GM19468 (cell line): ENCODE results near the gene ARHGAP44.

Experiments
- ATAC-seq: cut with Tn5 transposase; IDR thresholded peaks from one replicate; pipeline ENCODE4 v1.9.1; 2021; ENCODE audit warnings: mild to moderate bottlenecking, moderate library complexity, moderate number of reproducible peaks; ENCODE audit not compliant: unreplicated experiment; ENCODE audit errors: extremely low read depth

The ARHGAP44 gene

DNA sequence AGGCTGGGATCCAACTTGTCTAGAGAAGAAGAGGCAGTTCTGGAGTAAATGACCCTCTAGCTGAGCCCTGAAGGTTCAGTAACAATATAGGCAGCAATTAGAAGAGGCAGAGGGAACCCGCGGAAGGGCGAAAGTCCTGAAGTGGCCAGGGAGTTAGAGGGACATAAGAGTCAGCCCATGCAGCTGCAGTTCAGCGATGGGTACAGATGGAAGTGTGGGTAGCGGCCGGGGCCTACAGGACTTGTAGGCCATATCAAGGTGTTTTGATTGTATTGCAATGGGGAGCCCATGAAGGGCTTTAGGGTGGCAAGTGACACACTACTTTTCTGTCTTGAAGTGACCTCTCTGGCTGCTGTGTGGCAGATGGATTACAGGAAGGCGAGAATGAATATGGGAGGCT, 225.5 kb downstream of the ARHGAP44 start:
- no peak for ATAC-seq

- ATAC-seq, result no peak
Observed at GRCh38 chr17:13016881-13017654, 227.8 kb downstream of the ARHGAP44 start.

DNA sequence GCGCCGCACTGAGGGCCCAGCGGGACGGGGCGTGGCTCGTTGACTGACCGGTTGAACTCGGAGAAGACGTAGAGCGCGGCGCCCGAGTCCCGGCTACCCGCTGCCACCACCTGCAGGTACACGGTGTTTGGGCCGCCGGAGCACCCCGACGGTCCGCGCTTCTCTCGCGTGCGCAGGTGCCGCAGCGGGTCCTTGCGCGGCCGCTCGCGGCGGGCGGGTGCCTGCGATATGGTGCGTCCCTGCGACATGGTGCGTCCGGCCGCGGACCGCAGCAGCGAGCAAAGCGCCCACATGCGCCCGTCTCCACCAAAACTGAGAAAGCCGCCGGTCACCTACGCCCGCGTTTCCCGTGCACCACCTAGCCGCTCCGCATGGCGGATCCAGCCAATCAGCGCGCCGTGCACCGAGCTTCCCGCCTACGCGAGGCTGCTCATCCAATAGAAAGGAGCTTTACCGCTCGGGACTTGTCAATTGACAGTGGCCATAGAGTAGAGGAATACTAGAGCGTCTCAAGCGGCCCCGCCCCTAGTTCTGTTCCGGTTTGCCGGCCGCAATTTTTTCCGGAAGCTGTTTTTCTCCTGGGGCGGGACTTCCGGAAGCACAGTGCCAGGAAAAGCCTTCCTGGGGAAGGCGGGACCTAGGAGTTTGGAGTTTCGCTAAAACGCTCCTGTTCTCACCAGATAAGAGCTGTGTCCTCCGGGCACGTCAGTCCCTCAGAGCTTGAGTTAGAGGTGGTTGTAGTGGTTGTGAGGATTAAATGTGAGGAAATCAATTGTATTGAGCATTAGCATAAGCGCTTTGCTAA, 228.6 kb downstream of the ARHGAP44 start, which contains the start of gene ELAC2:
Gene ELAC2, minus strand, starts transcription at position 373 of the 805 bp plus-strand sequence. Its CDS starts 80 bp downstream, at position 293.
- peak; percentile 98 for ATAC-seq

DNA sequence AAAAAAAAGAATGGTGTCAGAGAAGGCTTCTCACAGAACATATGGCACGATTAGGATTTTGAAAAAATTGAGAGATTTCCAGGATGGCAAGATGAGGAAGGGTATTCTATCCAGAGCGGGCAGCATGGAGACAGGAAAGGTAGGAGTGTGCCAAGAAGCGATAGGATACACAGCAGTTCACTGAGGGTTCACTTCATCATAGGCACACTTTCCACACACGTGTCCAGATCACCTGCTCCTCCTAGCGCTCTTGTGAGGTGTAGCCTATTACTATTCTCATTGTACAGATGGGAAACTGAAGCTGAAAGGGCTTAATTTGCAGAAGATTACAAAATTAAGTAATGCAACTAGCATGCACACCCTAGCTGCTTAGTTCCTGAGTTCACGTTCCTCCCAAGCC, 234.7 kb downstream of the ARHGAP44 start:
- ATAC-seq, result no peak

- ATAC-seq, result peak; percentile 77
Observed at GRCh38 chr17:13024526-13025257, 235.4 kb downstream of the ARHGAP44 start.

DNA sequence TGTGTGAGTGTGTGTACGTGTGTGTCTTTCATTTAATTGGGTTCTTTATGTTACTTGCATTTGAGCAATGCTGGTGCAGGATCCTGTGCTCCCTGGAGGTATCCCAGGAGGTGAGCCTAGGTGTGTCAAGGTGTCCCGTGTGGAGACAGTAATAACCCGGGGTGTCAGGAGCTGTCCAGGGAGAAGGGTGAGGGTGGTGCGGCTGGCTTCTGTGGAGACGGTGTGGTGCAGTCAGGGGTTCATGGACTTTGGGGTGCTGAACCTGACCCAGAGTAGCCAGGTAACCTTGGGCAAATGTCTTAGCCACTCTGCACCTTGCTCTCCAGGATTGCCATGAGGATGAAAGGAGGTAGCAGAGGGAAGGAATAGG, 235.9 kb downstream of the ARHGAP44 start:
- ATAC-seq, result no peak

- ATAC-seq, result no peak
Observed at GRCh38 chr17:13025687-13026086, 236.4 kb downstream of the ARHGAP44 start.

DNA sequence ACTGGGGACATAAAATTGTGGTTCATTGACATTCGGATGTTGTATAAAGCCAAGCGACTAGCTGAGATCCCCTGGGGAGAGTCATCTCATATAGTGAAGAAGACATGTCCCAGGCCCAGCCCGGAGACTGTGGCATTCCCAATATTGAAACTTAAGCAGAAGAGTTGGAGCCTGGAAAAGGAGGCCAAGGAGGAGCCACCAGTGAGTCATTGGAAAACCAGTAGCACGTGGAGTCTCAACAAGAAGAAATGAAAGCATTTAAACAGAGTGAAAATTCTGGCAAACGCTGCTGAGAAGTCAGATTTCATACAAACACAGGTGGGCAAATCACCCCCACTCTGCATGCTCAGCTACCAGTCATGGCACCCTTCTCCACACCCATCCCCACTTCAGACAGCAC, 237.9 kb downstream of the ARHGAP44 start:
- no peak for ATAC-seq

GRCh38 chr17:13029340-13029739, 240.0 kb downstream of the ARHGAP44 start:
- no peak for ATAC-seq

DNA sequence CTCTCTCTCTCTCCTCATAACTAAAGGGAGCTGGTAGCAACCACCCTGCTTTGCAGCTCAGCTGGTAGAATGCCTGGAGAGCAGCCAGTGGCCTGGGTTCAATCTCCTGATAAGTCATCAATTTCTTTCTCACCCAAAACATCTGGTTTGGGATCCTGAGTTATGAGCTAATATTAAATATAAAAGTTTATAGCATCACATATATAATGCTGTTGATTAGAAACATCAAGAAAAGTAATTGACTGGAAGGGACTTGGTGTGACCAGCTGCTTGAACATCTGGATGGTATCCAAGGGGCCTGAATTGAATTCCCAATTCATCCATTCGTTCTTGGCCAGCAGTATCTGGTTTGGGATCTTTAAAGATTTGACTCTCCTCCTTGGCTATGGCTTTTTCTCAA, 240.8 kb downstream of the ARHGAP44 start:
- ATAC-seq, result no peak

DNA sequence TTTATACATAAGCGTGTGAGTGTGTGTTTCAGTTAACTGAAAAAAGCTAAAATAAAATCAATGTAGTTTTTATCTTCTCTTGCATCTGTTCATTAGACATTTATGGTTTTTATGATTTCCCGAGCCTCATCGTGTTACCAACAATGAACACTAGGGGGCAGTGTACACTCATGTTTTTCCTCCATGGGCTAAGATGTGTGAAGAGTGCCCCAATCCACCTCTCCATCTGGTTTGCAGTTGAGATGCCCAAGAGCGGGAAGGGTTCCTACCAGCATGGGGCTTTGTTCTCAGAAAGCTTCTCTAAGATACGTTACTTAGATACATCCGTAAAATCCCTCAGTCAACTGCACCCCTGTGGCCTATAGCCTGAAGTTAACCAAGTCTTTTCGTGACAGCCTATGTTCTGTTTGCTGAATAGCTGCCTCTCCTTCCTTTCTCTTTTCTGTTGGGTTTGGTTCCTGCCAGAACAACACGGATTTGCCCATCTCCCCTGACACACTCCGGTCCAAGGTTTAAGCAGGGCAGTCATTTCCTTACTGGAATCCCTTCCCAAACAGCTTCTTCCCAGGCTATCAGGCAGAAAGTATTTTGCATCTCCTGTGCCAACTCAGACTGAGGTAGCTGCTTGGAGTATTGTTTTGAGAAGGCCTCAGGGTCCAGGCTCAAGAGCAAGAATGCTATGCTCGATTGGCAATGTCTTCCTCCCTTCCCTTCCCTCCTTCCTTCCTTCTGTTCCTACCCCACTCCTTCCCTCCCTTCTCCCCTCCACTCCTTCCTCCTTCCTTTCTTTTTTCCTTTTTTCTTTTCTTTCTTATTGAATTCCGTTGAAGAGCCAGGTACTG, 241.4 kb downstream of the ARHGAP44 start:
- ATAC-seq, result no peak

DNA sequence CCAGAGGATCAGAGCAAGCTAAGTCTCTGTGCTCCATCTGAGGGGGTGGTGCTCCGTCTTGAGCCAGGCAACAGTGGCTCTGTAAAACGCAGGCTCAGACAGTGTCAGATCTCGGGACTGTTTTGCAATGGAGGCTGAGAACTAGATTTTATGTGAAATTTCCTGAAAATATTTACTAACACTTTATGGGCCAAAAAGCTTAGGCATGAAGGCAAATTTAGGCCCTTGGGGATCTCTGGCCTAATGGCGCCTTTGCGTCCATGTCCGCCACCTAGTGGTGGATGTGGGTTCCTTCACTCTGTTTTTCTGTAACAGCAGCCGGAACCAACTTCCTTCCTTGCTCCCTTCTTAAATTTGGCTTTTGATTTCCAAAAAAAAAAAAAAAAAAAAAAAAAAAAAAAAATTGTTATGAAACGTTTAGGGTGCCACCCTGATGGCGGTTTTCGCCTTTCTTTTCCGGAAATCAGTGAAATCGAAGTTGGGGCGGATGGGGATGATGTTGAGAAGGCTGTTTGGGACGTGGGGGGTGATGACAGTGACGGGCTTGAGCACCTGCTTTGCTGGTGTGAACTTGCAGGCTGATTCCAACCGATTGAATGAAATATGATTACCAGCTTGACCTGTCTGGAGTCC, 242.5 kb downstream of the ARHGAP44 start:
- ATAC-seq, result peak; percentile 35

GRCh38 chr17:13035420-13035819, 246.1 kb downstream of the ARHGAP44 start:
- ATAC-seq, result no peak

- no peak for ATAC-seq
Observed at GRCh38 chr17:13036751-13037150, 247.5 kb downstream of the ARHGAP44 start.

- ATAC-seq, result no peak
Observed at GRCh38 chr17:13038931-13039665, 249.8 kb downstream of the ARHGAP44 start.
